A549 (cell line): ENCODE measurements around the gene TTBK2.

ENCODE experiments used
- CTCF ChIP-seq: fragments of >200 bp; sonication (Bioruptor Twin); formaldehyde crosslinking; IDR thresholded peaks from 3 replicates; pipeline ENCODE4 v1.5.1; 2016
- HMGXB4 ChIP-seq: fragments of 250-450 bp; sonication (Bioruptor Pico); IDR thresholded peaks from 2 replicates; pipeline ENCODE4 v1.5.0; 2021; ENCODE audit warnings: mild to moderate bottlenecking, moderate library complexity, borderline replicate concordance
- MAZ ChIP-seq: fragments of 150-350 bp; IDR thresholded peaks from 2 replicates; pipeline ENCODE4 v1.6.1; 2014; ENCODE audit warnings: antibody characterized with exemption, low read depth, low read length, borderline replicate concordance
- POLR2A ChIP-seq: IDR thresholded peaks from 2 replicates; pipeline ENCODE4 v1.6.1; 2012; ENCODE audit warnings: mild to moderate bottlenecking, low read length
- REST ChIP-seq: fragments of 200-600 bp; sonication (generic); IDR thresholded peaks from 2 replicates; pipeline ENCODE4 v1.6.1; 2016; ENCODE audit warnings: antibody characterized with exemption, mild to moderate bottlenecking, moderate library complexity

GRCh38 chr15:42728972-42729371 is 191.6 kb downstream of the TTBK2 start:
- TF ChIP-seq POLR2A (no peak), HMGXB4 (CRISPR knock-in tag) (no peak), CTCF (no peak), REST (no peak), MAZ (no peak)
